Activated T-cell treated with anti-CD3 and anti-CD28 coated beads, Interleukin-2, amount 50 U/mL, for 72 hours (primary cell): ENCODE data around the gene TXNDC15. TPM values are rescaled to one million over a fixed set of nuclear protein-coding genes. Genes with fewer than 3 reads are reported as not detected.
A peak's percentile ranks its signal among the peaks of the same experiment; 100 is the strongest.
"Not testable (repeated sequence)": the region's sequence is repeated elsewhere in the genome, so short reads cannot be mapped to it uniquely, and the experiment has no call there.

Experiments
- ATAC-seq, 2 donors: fragments of 150-1000 bp; cut with Tn5 transposase; replicated peaks in 1 of 2; 2 replicates each; pipeline ENCODE4 v1.10.0; 2021; ENCODE audit warnings: moderate library complexity in 2 of 2, mild to moderate bottlenecking in 1 of 2
- DNase-seq, 2 donors: peaks; one replicate each; pipeline ENCODE4 v3.0.0; 2021 to 2022; ENCODE audit warnings: mixed read lengths in 1 of 2
- H3K27ac Mint-ChIP-seq: one replicate; pipeline ENCODE4 v1.8.0; 2022; ENCODE audit warnings: mild to moderate bottlenecking, moderate library complexity, mixed read lengths
- H3K27me3 Mint-ChIP-seq: one replicate; pipeline ENCODE4 v1.8.0; 2022; ENCODE audit warnings: low read depth, mixed read lengths
- H3K36me3 Mint-ChIP-seq, 2 donors: one replicate each; pipeline ENCODE4 v1.8.0; 2022; ENCODE audit warnings: mixed read lengths in 2 of 2, mild to moderate bottlenecking in 1 of 2; ENCODE audit not compliant: insufficient read depth in 2 of 2
- H3K4me1 Mint-ChIP-seq: one replicate; pipeline ENCODE4 v1.8.0; 2022; ENCODE audit warnings: low read depth, mixed read lengths
- H3K4me3 Mint-ChIP-seq, 2 donors: one replicate each; pipeline ENCODE4 v1.8.0; 2022; ENCODE audit warnings: mild to moderate bottlenecking in 2 of 2, mixed read lengths in 2 of 2, moderate library complexity in 2 of 2
- H3K9me3 Mint-ChIP-seq, 2 donors: one replicate each; pipeline ENCODE4 v1.8.0; 2022; ENCODE audit warnings: mixed read lengths in 2 of 2
- total RNA-seq, 2 donors: library from RNA; stranded (reverse); gene quantifications; one replicate each; pipeline ENCODE4 v1.2.3, GENCODE V29; 2022

TXNDC15 gene, protein sequence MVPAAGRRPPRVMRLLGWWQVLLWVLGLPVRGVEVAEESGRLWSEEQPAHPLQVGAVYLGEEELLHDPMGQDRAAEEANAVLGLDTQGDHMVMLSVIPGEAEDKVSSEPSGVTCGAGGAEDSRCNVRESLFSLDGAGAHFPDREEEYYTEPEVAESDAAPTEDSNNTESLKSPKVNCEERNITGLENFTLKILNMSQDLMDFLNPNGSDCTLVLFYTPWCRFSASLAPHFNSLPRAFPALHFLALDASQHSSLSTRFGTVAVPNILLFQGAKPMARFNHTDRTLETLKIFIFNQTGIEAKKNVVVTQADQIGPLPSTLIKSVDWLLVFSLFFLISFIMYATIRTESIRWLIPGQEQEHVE
- total RNA-seq, result 10 to 100 TPM; 46.9 TPM

DNA sequence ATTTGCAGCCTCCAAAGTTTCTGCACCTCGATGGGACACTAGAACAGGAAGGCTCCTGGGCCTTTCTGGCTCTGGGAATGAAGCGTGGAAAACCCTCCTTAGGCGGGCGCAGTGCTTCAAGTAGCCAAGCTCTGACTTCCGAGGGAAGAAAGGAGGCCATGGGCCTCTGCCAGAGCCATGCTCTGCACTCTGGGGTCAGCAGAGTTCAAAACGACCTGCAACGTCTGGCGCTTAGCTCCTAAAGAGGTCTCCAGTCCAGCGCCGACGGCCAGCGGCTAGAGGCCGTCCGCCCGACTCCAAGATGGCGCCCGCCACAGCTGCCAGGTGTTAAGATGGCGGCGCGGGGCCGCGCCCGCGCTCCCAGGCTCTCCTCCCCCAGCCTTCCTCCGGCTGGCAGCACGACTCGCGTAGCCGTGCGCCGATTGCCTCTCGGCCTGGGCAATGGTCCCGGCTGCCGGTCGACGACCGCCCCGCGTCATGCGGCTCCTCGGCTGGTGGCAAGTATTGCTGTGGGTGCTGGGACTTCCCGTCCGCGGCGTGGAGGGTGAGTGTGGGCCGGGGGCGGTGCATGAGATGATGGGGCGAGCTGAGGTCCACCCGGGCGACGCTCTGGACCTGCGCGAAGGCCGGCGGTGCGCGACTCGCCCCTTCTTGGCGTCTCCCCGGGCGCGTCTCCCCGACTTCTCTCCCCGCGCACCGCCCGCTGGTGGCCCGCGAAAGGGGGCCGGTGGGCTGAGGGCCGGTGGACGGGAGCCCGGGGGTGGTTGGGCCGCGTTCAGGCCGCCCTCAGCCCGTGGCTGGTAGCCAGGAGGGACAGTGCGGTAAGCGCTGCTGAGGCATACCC, at the start of gene TXNDC15:
Gene TXNDC15, plus strand, starts transcription at position 385 of the 844 bp plus-strand sequence. Its CDS starts 57 bp downstream, at position 442.
- Mint-ChIP-seq H3K9me3 (peaks cover 0 to 3% of the 10 kb centered on the region in 2 donors), H3K27ac (peak within 1 kb of the TSS; percentile 96), H3K27me3 (no peaks in the 10 kb centered on the region), H3K4me3 (peak within 1 kb of the TSS; percentile 98), H3K36me3 (peaks cover 5 to 11% of the 10 kb centered on the region in 2 donors), H3K4me1 (peaks cover 52% of the 10 kb centered on the region)
- peak; percentile 86 to 89 for DNase-seq
- peak; percentile 87 for ATAC-seq

DNA sequence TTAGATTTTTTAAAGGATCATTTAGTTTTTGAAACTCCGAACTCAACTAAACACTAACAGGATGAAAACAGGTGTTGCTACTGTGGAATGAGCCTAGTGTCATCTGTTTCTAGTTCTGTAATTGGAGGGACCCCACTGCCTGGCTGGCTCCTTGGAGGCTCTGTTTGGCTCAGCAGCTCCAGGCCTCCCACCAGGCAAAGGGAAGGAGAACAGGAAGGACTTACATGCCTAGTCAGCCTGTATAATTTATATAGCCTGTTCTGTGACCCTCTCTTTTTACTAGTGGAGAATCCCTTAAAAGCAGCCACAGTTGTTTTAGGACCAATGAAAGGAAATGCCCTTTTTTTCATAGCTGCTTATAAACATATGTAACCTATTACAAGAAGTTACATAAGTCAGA, 49.5 kb upstream of the TXNDC15 start:
- no peak for DNase-seq
- H3K27me3 Mint-ChIP-seq, result no peaks in the 10 kb centered on the region
- H3K4me3 Mint-ChIP-seq, result no peak overlapping the region
- H3K4me1 Mint-ChIP-seq, result no peaks in the 10 kb centered on the region
- no peaks in the 10 kb centered on the region for H3K9me3 Mint-ChIP-seq
- H3K36me3 Mint-ChIP-seq, result peaks cover 0 to 22% of the 10 kb centered on the region in 2 donors
- ATAC-seq, result no peak
- no peak overlapping the region for H3K27ac Mint-ChIP-seq

DNA sequence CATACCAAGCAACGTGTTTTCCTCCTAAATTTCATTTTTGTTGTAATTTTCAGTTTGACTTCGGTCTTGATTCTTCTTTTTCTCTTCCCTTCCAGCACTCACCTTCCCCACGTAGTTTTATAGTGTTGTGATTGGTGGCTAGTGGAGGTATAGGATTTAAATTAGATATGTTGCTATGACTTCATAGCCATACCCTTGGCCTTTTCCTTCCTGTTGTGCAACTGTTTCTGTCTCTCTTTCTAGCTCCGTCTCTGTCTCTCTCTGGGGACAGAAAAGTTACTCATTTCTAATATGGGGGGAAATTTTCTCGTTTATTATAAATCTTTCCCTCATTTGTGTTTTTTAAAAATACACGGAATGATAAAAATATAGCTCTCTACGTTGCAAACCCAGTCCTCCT, 49.0 kb upstream of the TXNDC15 start:
- Mint-ChIP-seq H3K4me1 (no peaks in the 10 kb centered on the region), H3K4me3 (no peak overlapping the region), H3K27ac (peak overlapping the region; percentile 72), H3K27me3 (no peaks in the 10 kb centered on the region), H3K9me3 (no peaks in the 10 kb centered on the region), H3K36me3 (peaks cover 0 to 21% of the 10 kb centered on the region in 2 donors)
- no peak for ATAC-seq
- no peak for DNase-seq

DNA sequence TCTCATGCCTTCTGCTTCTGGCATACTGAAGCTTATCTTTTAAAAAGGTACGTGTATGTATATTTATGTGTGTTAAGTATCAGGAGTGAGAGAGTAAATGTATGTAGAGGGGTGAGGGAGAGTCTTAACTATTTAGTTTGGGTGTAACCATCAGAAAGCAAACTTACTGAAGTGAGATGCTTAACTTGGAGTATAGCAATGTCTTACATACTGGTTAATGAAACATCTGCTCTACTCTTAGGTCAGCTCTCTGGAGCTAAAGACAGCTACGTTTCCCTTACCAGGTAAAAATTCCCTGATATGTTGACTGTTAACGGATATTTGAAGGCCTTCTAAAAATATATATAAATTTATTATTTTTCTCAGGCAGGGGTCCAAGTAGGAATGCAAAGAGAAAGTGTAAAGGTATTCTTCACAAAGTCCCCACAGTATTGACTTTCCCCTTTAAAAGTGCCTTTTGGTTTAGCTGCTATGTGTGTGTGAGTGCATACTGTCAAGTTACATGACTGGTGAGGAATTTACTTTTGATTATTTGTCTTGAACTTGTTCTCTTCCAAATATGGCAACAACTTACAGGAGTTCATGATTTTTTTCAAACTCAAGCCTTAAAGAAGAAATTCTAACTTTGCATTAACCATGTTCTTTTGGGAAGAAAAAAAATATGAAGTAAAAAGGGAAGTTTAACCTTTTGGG, 40.7 kb upstream of the TXNDC15 start:
- Mint-ChIP-seq H3K36me3 (peaks cover 0 to 9% of the 10 kb centered on the region in 2 donors), H3K9me3 (no peaks in the 10 kb centered on the region), H3K4me1 (no peaks in the 10 kb centered on the region), H3K27ac (peak overlapping the region; percentile 63), H3K27me3 (no peaks in the 10 kb centered on the region), H3K4me3 (no peak overlapping the region)
- no peak for DNase-seq
- no peak for ATAC-seq

DNA sequence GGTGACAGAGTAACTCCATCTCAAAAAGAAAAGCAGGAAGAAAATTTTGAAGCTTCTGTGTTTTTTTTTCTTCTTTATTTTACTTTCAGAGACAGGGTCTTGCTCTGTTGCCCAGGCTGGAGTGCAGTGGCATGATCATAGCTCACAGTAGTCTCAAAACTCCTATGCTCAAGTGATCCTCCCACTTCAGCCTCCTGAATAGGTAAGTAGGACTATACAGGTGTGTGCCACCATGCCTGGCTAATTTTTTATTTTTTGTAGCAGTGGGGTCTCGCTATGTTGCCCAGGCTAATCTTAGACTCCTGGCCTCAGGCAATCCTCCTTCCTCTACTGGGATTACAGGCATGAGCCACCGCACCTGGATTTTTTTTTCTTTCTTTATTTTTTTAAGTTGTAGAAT, 38.5 kb upstream of the TXNDC15 start:
- Mint-ChIP-seq H3K4me1 (no peaks in the 10 kb centered on the region), H3K27me3 (no peaks in the 10 kb centered on the region), H3K27ac (no peak overlapping the region), H3K9me3 (no peaks in the 10 kb centered on the region), H3K4me3 (no peak overlapping the region), H3K36me3 (peaks cover 0 to 9% of the 10 kb centered on the region in 2 donors)
- no peak for DNase-seq
- no peak for ATAC-seq

DNA sequence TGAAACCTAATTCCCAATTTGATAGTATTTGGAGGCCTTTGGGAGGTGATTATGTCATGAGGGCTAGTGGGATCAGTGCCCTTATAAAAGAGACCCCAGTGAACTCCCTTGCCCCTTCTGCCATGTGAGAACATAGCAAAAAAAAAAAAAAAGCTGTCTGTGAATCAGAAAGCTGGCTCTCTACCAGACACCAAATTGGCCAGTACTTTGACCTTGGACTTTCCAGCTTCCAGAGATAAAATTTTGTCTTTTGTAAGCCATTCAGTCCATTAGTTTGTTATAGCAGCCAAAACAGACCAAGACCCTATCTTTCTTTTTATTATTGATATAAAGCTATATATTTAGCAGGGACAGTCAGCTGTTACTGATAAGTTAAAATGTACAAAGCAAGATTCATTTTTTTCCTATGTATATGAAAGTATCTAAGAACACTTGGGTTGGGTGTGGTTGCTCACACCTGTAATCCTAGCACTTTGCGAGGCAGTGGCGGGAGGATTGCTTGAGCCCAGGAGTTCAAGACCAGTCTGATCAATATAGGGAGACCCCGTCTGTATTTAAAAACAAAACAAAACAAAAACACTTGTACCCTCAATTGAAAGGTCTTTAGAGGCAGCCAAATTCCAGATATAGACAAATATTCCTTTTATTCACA, 36.5 kb upstream of the TXNDC15 start:
- Mint-ChIP-seq H3K4me1 (no peaks in the 10 kb centered on the region), H3K4me3 (no peak overlapping the region), H3K9me3 (no peaks in the 10 kb centered on the region), H3K36me3 (peaks cover 0 to 3% of the 10 kb centered on the region in 2 donors), H3K27ac (no peak overlapping the region), H3K27me3 (no peaks in the 10 kb centered on the region)
- DNase-seq (no peak), ATAC-seq (no peak)

DNA sequence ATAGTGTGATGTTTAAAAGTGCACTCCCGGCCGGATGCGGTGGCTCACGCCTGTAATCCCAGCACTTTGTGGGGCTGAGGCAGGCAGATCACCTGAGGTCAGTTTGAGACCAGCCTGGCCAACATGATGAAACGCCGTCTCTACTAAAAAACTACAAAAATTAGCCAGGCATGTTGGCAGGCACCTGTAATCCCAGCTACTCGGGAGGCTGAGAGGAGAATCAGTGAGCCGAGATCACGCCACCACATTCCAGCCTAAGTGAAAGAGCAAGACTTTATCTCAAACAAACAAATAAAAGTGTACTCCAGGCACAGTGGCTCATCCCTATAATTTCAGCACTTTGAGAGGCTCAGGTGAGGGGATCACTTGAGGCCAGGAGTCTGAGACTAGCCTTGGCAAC, 35.8 kb upstream of the TXNDC15 start:
- not testable (repeated sequence) for H3K9me3 Mint-ChIP-seq, H3K4me1 Mint-ChIP-seq, DNase-seq, H3K4me3 Mint-ChIP-seq, H3K36me3 Mint-ChIP-seq, ATAC-seq, H3K27ac Mint-ChIP-seq, H3K27me3 Mint-ChIP-seq

GRCh38 chr5:134840811-134841210, 33.4 kb upstream of the TXNDC15 start:
- Mint-ChIP-seq H3K9me3 (no peaks in the 10 kb centered on the region), H3K4me1 (peaks cover 12% of the 10 kb centered on the region), H3K27me3 (no peaks in the 10 kb centered on the region), H3K36me3 (peaks cover 0 to 2% of the 10 kb centered on the region in 2 donors), H3K4me3 (no peak overlapping the region), H3K27ac (no peak overlapping the region)
- ATAC-seq, result no peak
- DNase-seq, result no peak

DNA sequence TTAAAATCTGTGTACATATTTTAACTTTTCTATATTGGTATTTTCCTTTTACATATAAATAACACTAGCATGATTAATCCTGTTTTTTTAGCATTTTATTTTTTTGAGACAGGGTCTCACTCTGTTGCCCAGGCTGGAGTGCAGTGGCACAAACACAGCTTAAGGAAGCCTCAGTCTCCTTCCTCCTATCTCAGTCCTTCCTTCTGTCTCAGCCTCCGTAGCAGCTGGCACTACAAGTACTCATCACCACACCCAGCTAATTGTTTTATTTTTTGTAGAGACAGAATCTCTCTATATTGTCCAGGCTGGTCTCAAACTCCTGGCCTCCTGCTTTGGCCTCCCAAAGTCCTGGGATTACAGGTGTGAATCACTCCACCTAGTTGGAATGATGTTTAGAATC, 29.9 kb upstream of the TXNDC15 start:
- peaks cover 31% of the 10 kb centered on the region for H3K4me1 Mint-ChIP-seq
- no peak overlapping the region for H3K4me3 Mint-ChIP-seq
- DNase-seq (no peak), ATAC-seq (no peak)
- peaks cover 3% of the 10 kb centered on the region in 2 donors for H3K36me3 Mint-ChIP-seq
- no peaks in the 10 kb centered on the region for H3K27me3 Mint-ChIP-seq
- H3K27ac Mint-ChIP-seq, result peak overlapping the region; percentile 85
- H3K9me3 Mint-ChIP-seq, result no peaks in the 10 kb centered on the region

DNA sequence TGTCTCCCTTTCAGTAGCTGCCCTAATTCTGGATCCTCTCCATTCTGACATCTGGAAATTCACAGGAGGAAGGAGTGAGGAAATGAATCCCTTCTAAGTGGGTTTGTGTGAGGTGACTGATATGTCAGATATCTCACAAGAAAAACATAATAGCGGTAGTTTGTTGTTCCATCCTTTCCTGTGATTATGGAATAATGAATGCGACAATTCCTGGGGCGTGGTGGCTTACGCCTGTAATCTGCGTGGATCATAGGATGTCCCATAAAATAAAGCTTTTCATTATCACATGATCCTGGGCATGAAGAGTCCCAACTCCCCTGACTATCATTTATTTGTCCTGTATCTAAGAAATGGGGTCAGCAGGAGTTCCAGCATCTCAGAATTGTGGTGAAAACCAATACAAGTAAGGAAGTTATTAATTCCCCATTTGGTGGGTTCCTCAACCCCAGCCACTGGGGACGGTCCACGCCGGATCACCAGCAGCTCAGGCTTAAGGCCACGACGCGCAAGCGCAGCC, 28.8 kb upstream of the TXNDC15 start:
- DNase-seq (no peak), ATAC-seq (no peak)
- H3K27me3 Mint-ChIP-seq, result no peaks in the 10 kb centered on the region
- H3K9me3 Mint-ChIP-seq, result no peaks in the 10 kb centered on the region
- peak overlapping the region; percentile 85 to 98 for H3K4me3 Mint-ChIP-seq
- H3K4me1 Mint-ChIP-seq, result peaks cover 37% of the 10 kb centered on the region
- peak overlapping the region; percentile 97 for H3K27ac Mint-ChIP-seq
- H3K36me3 Mint-ChIP-seq, result peaks cover 3 to 6% of the 10 kb centered on the region in 2 donors

- H3K27me3 Mint-ChIP-seq, result no peaks in the 10 kb centered on the region
- ATAC-seq (peak; percentile 97 to 98), DNase-seq (peak; percentile 94 to 95)
These were observed 28.1 kb upstream of the TXNDC15 start, which contains the start of gene C5orf24 for GRCh38 chr5:134845852-134846640. TSS of gene C5orf24 (plus strand) at chr5:134845968. CDS start at chr5:134854901, 8,933 bp downstream.

DNA sequence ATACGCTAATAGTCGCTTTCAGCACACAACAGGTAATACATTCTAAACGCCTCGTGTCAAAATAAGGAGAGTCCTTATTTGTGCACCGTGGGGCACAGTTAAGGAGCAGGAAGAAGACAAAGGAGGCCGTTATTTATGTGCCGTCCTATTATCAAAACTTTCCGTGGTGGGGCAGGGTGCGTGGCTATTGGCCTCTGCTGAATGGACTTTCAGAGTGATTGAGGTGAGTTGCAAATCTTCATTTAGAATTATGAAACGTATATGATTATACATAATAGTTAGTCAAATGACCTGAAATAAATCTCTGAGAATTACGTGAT, 27.6 kb upstream of the TXNDC15 start:
- DNase-seq (peak; percentile 23 to 28), ATAC-seq (no peak)
- Mint-ChIP-seq H3K27me3 (no peaks in the 10 kb centered on the region), H3K27ac (peak overlapping the region; percentile 99), H3K4me1 (peaks cover 45% of the 10 kb centered on the region), H3K36me3 (peaks cover 3 to 4% of the 10 kb centered on the region in 2 donors), H3K4me3 (peak overlapping the region; percentile 85 to 98), H3K9me3 (no peaks in the 10 kb centered on the region)

More at GRCh38 chr5:134845852-134846640, 28.1 kb upstream of the TXNDC15 start, which contains the start of gene C5orf24:
- Mint-ChIP-seq H3K4me1 (peaks cover 39% of the 10 kb centered on the region), H3K27ac (peak within 1 kb of the TSS; percentile 99), H3K36me3 (peaks cover 3 to 4% of the 10 kb centered on the region in 2 donors), H3K9me3 (no peaks in the 10 kb centered on the region), H3K4me3 (peak within 1 kb of the TSS; percentile 85 to 98)
